GM10266 (cell line): Measurements from ENCODE around the gene SLC15A2.
"Not testable (repeated sequence)": the region's sequence is repeated elsewhere in the genome, so short reads cannot be mapped to it uniquely, and the experiment has no call there.

ENCODE experiments used
- DNase-seq: peaks from one replicate; pipeline ENCODE4 v3.0.0; 2012; ENCODE audit errors: extremely low spot score
- CTCF ChIP-seq: IDR thresholded peaks from 2 replicates; pipeline ENCODE4 v1.5.1; 2012; ENCODE audit warnings: mild to moderate bottlenecking, low read depth; ENCODE audit not compliant: control insufficient read depth, insufficient read depth; ENCODE audit errors: missing control alignments

The SLC15A2 gene

GRCh38 chr3:121924734-121925133 lies 30.5 kb downstream of the SLC15A2 start:
- TF ChIP-seq CTCF: no peak
- DNase-seq: no peak

GRCh38 chr3:121926380-121926779 lies 32.2 kb downstream of the SLC15A2 start:
- TF ChIP-seq CTCF: no peak
- DNase-seq: no peak

- DNase-seq: not testable (repeated sequence)
These were observed 44.1 kb downstream of the SLC15A2 start for GRCh38 chr3:121938141-121938855.

- DNase-seq: no peak
- TF ChIP-seq CTCF: no peak
These were observed 47.4 kb downstream of the SLC15A2 start for GRCh38 chr3:121941592-121941991.

GRCh38 chr3:121942116-121942786 lies 48.0 kb downstream of the SLC15A2 start:
- no peak for DNase-seq
- TF ChIP-seq CTCF: no peak

GRCh38 chr3:121943431-121943830 lies 49.2 kb downstream of the SLC15A2 start:
- no peak for TF ChIP-seq CTCF
- no peak for DNase-seq

GRCh38 chr3:121948641-121949040 lies 54.4 kb downstream of the SLC15A2 start:
- no peak for TF ChIP-seq CTCF

GRCh38 chr3:121951291-121951919 lies 57.2 kb downstream of the SLC15A2 start:
- no peak for DNase-seq
- no peak for TF ChIP-seq CTCF

More at GRCh38 chr3:121948641-121949040, 54.4 kb downstream of the SLC15A2 start:
- DNase-seq: no peak
